Smooth muscle cell (in vitro differentiated cells): Measurements from ENCODE around the gene ATF6. TPM values are rescaled to one million over a fixed set of nuclear protein-coding genes. Genes with fewer than 3 reads are reported as not detected.

ENCODE experiments used
- DNase-seq: peaks from one replicate; lab custom pipeline; 2025; ENCODE audit not compliant: unreplicated experiment; lab: John Stamatoyannopoulos, UW
- H2AFZ ChIP-seq: fragments of 200-600 bp; sonication (generic); 2 replicates; pipeline ENCODE4 v1.6.0; 2016; ENCODE audit warnings: antibody characterized with exemption, low read depth, mild to moderate bottlenecking
- H3F3A ChIP-seq: fragments of 200-600 bp; sonication (generic); 2 replicates; pipeline ENCODE4 v1.6.0; 2017; ENCODE audit warnings: antibody characterized with exemption, low read depth
- H3K27ac ChIP-seq: fragments of 200-600 bp; sonication (generic); 2 replicates; pipeline ENCODE4 v1.5.1; 2016; ENCODE audit warnings: low read depth, mild to moderate bottlenecking
- H3K27me3 ChIP-seq: fragments of 200-600 bp; sonication (generic); 2 replicates; pipeline ENCODE4 v1.6.1; 2016; ENCODE audit warnings: low read depth, mild to moderate bottlenecking
- H3K36me3 ChIP-seq: fragments of 200-600 bp; sonication (generic); 2 replicates; pipeline ENCODE4 v1.5.1; 2016; ENCODE audit warnings: low read depth
- H3K4me1 ChIP-seq: fragments of 200-600 bp; sonication (generic); 2 replicates; pipeline ENCODE4 v1.5.1; 2016; ENCODE audit warnings: low read depth
- H3K4me2 ChIP-seq: fragments of 200-600 bp; sonication (generic); 2 replicates; pipeline ENCODE4 v1.6.0; 2016; ENCODE audit warnings: mild to moderate bottlenecking
- H3K4me3 ChIP-seq: fragments of 200-600 bp; sonication (generic); 2 replicates; pipeline ENCODE4 v1.5.1; 2016; ENCODE audit warnings: mild to moderate bottlenecking
- H3K79me2 ChIP-seq: fragments of 200-600 bp; sonication (generic); 2 replicates; pipeline ENCODE4 v1.6.0; 2016; ENCODE audit warnings: low read depth, mild to moderate bottlenecking
- H3K9ac ChIP-seq: fragments of 200-600 bp; sonication (generic); 2 replicates; pipeline ENCODE4 v1.6.0; 2016; ENCODE audit warnings: low read depth
- H3K9me3 ChIP-seq: fragments of 200-600 bp; sonication (generic); replicated peaks from 2 replicates; pipeline ENCODE4 v1.5.1; 2016; ENCODE audit warnings: low read depth
- H4K20me1 ChIP-seq: fragments of 200-600 bp; sonication (generic); 2 replicates; pipeline ENCODE4 v1.6.0; 2016; ENCODE audit warnings: low read depth
- CTCF ChIP-seq: fragments of 200-600 bp; sonication (generic); IDR thresholded peaks from 2 replicates; pipeline ENCODE4 v1.5.1; 2017; ENCODE audit warnings: borderline replicate concordance, mild to moderate bottlenecking, antibody characterized with exemption; ENCODE audit not compliant: insufficient read depth, poor library complexity, severe bottlenecking
- WGBS: methylation state at CpG from one replicate; pipeline ENCODE4 v1.1.7; 2016; ENCODE audit warnings: low lambda C conversion rate; 5-methylcytosine and 5-hydroxymethylcytosine counted together
- polyA plus RNA-seq: library from polyadenylated mRNA; unstranded; fragments of >200 nt; fragmentation: Nextera tagmentation; extraction: Ambion mirVana; gene quantifications from 2 replicates; pipeline ENCODE4 v1.2.1, GENCODE V29; 2016
- total RNA-seq: library from RNA; depleted of rRNA; stranded (reverse); fragments of >200 nt; gene quantifications from 2 replicates; pipeline ENCODE4 v1.2.3, GENCODE V29; 2014

ATF6 gene
- total and polyA plus RNA-seq, 2 experiments from 2014 or later = 7.8 to 22.9 TPM

- no peaks in the 10 kb centered on the region for H3K36me3 ChIP-seq
- H3K4me1 ChIP-seq = no peaks in the 10 kb centered on the region
- H4K20me1 ChIP-seq = no peaks in the 10 kb centered on the region
- no peak overlapping the region for H3K4me2 ChIP-seq
- no peaks in the 10 kb centered on the region for H3F3A ChIP-seq
- H3K9ac ChIP-seq = no peak overlapping the region
- WGBS = 76% methylated on average over 5 of the region's 5 CpGs
- no peak overlapping the region for H2AFZ ChIP-seq
- H3K27me3 ChIP-seq = no peaks in the 10 kb centered on the region
- no peak for TF ChIP-seq CTCF
- no peak overlapping the region for H3K27ac ChIP-seq
- no peak for DNase-seq
- H3K79me2 ChIP-seq = no peaks in the 10 kb centered on the region
- H3K4me3 ChIP-seq = no peak overlapping the region
- H3K9me3 ChIP-seq = no peaks in the 10 kb centered on the region
These were observed 219.2 kb downstream of the ATF6 start for GRCh38 chr1:161985301-161985822.

DNA sequence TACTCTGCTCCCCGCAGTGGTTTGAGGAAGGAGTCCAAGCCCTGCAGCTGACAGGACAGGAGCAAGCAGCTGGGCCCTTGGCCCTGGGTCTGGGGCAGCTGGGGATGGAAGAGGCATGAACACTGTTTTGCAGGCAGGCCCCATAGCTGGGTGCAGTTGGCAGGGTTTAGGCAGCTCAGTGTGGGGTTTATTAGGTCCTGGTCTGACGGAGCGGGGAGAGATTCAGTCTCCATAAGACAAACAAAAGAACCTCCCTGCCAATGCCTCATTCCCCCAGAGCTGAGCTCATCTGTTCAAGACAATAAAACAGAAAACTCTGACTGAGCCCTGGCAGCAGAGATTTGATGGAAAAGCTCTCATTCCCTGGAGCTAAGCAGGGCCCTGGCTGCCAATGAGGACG lies 220.2 kb downstream of the ATF6 start:
- Histone ChIP-seq H3K27me3 (no peaks in the 10 kb centered on the region), H2AFZ (no peak overlapping the region), H4K20me1 (no peaks in the 10 kb centered on the region), H3K27ac (no peak overlapping the region), H3K9me3 (no peaks in the 10 kb centered on the region), H3K4me1 (no peaks in the 10 kb centered on the region), H3K36me3 (no peaks in the 10 kb centered on the region), H3K4me3 (no peak overlapping the region), H3F3A (no peaks in the 10 kb centered on the region), H3K9ac (no peak overlapping the region), H3K79me2 (no peaks in the 10 kb centered on the region), H3K4me2 (no peak overlapping the region)
- 82% methylated on average over 4 of the region's 4 CpGs for WGBS
- DNase-seq = no peak
- no peak for TF ChIP-seq CTCF

- no peak overlapping the region for H2AFZ ChIP-seq
- no peak for TF ChIP-seq CTCF
- no peak for DNase-seq
These were observed 221.2 kb downstream of the ATF6 start for GRCh38 chr1:161987303-161987702.

GRCh38 chr1:161987872-161988271 lies 221.8 kb downstream of the ATF6 start:
- Histone ChIP-seq H3K36me3 (no peaks in the 10 kb centered on the region), H3K4me3 (no peak overlapping the region), H4K20me1 (no peaks in the 10 kb centered on the region), H3K27ac (no peak overlapping the region), H3K4me1 (no peaks in the 10 kb centered on the region), H3K4me2 (no peak overlapping the region), H3K79me2 (no peaks in the 10 kb centered on the region), H2AFZ (no peak overlapping the region), H3F3A (no peaks in the 10 kb centered on the region), H3K9me3 (no peaks in the 10 kb centered on the region), H3K9ac (no peak overlapping the region), H3K27me3 (no peaks in the 10 kb centered on the region)
- TF ChIP-seq CTCF = no peak
- WGBS = 80% methylated on average over 5 of the region's 5 CpGs
- no peak for DNase-seq

More at GRCh38 chr1:161987303-161987702, 221.2 kb downstream of the ATF6 start:
- Histone ChIP-seq H3K9me3 (no peaks in the 10 kb centered on the region), H3K4me2 (no peak overlapping the region), H3K9ac (no peak overlapping the region), H4K20me1 (no peaks in the 10 kb centered on the region), H3F3A (no peaks in the 10 kb centered on the region), H3K36me3 (no peaks in the 10 kb centered on the region), H3K4me3 (no peak overlapping the region), H3K4me1 (no peaks in the 10 kb centered on the region), H3K27me3 (no peaks in the 10 kb centered on the region), H3K27ac (no peak overlapping the region), H3K79me2 (no peaks in the 10 kb centered on the region)
- WGBS = 88% methylated on average over 1 of the region's 1 CpG
